Measurements from ENCODE around the gene JAKMIP2. TPM values are rescaled to one million over a fixed set of nuclear protein-coding genes. Genes with fewer than 3 reads are reported as not detected.
A peak's percentile ranks its signal among the peaks of the same experiment; 100 is the strongest.
"Not testable (repeated sequence)": the region's sequence is repeated elsewhere in the genome, so short reads cannot be mapped to it uniquely, and the experiment has no call there.

JAKMIP2 gene
- 0.26 TPM in 2 replicates for polyA plus RNA-seq (2013)

DNA sequence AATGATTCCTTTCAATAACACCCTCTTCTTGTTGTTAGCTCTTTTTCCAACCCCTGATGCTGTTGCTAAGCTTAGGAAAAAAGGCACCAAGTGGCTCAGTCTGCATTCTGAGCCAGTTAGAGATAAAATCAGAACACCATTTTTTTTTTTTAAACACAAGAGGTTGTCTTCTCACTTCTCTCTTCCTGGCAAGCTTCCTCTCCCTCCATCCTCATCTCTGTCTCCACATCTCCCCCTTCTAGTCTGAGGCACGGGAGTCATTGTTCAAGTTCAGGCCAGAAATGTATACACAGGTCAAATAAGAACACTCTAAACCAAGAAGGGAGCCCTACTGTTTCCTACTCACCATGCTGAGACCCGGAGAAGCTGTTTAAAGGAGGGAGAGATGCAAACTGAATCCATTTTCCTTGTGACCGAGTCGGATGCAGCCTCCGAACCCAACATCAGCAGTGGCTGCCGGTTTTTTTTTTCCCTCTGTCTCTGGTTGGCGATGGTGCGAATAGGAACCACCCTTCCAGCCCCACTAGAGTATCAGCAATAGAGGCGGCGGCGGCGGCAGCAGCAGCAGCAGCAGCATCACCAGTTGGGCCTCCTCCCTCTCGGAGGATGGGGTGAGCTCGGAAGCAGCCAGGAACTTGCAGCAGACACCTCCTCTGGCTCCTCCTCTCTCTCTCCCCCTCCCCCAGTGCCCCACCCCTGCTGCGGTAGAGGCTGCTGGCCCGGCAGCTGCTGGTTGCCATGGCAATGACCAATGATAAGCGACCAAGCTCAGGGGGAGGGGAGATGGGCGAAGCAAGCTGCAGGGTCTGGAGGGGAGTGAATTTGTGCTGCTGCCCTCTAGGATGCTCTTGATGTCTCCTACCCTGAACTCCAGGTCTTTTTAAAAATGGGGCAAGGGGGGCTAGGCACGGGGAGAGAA lies at the start of gene JAKMIP2:
JAKMIP2 (minus strand) TSS at position 619 of the 919 bp plus-strand sequence. CDS start 110,922 bp downstream, outside the sequence.
- Histone ChIP-seq H4K8ac (ENCODE audit: low read depth, low read length) (no peak within 1 kb of the TSS), H3K4me3 (ENCODE audit: low read depth, low read length) (no peak within 1 kb of the TSS), H3K27ac (ENCODE audit: low read depth, low read length) (no peak within 1 kb of the TSS), H3K36me3 (ENCODE audit: control insufficient read depth in 1 of 2, insufficient read depth in 2 of 2, low read length in 2 of 2) (no peaks in the 10 kb centered on the region), H2BK120ac (ENCODE audit: insufficient read depth, low read length, poor library complexity) (no peak within 1 kb of the TSS), H2BK5ac (ENCODE audit: low read depth, low read length, poor library complexity) (no peak within 1 kb of the TSS), H3K9me3 (ENCODE audit: insufficient read depth, low read depth, low read length) (no peaks in the 10 kb centered on the region), H4K91ac (ENCODE audit: low read depth, low read length) (no peak within 1 kb of the TSS), H2AFZ (ENCODE audit: insufficient read depth, low read length, poor library complexity) (no peak within 1 kb of the TSS), H3K23ac (ENCODE audit: low read length) (no peak within 1 kb of the TSS), H3K4ac (ENCODE audit: low read depth, low read length) (no peak within 1 kb of the TSS), H3K9ac (ENCODE audit: low read length) (no peak within 1 kb of the TSS), H3K79me1 (ENCODE audit: low read length) (no peaks in the 10 kb centered on the region), H2AK5ac (ENCODE audit: low read length) (no peak within 1 kb of the TSS), H3K4me1 (ENCODE audit: control insufficient read depth in 1 of 2, insufficient read depth in 2 of 2, low read length in 2 of 2) (peaks cover 4 to 5% of the 10 kb centered on the region in 2 experiments), H3K27me3 (ENCODE audit: insufficient read depth, low read length) (no peaks in the 10 kb centered on the region), H3K4me2 (ENCODE audit: low read length) (peak within 1 kb of the TSS; percentile 63), H4K12ac (ENCODE audit: low read depth, low read length) (no peak within 1 kb of the TSS), H3K18ac (ENCODE audit: low read length) (no peak within 1 kb of the TSS), H3K79me2 (ENCODE audit: control insufficient read depth, insufficient read depth, low read length, poor library complexity) (no peaks in the 10 kb centered on the region), H3K14ac (ENCODE audit: low read length) (no peak within 1 kb of the TSS), H2BK12ac (ENCODE audit: low read length) (no peak within 1 kb of the TSS)
- no peak for DNase-seq
- no CpG with 5 or more reads among the region's 19 CpGs for WGBS (ENCODE audit: extremely low coverage, insufficient coverage, insufficient read length)

DNA sequence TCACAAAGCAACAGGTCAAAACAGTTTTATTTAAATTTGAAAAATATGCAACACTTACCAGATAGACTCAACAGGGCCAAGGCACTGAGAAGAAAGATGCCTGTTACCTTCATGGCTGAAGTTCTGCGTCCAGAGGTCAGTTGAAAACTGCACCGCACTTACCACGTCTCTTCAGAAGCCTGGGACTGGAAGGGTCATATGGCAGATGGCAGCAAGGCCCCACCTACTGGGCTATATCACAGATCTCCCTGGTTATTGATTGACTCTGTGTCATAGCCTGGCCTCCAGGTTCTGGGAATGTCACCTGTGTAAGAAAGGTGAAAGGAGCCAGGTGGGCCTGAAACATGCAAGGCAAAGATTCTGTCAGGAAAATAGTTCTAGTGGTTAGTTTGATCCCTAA lies 48.9 kb upstream of the JAKMIP2 start, which contains the start of gene SPINK1:
SPINK1 (minus strand) TSS at position 207 of the 400 bp plus-strand sequence; CDS start at position 113, 94 bp downstream.
- Histone ChIP-seq H2BK120ac (ENCODE audit: insufficient read depth, low read length, poor library complexity) (no peak within 1 kb of the TSS), H3K23ac (ENCODE audit: low read length) (no peak within 1 kb of the TSS), H4K91ac (ENCODE audit: low read depth, low read length) (no peak within 1 kb of the TSS), H3K4me1 (ENCODE audit: control insufficient read depth in 1 of 2, insufficient read depth in 2 of 2, low read length in 2 of 2) (no peaks in the 10 kb centered on the region), H3K4ac (ENCODE audit: low read depth, low read length) (no peak within 1 kb of the TSS), H2AFZ (ENCODE audit: insufficient read depth, low read length, poor library complexity) (no peak within 1 kb of the TSS), H3K27me3 (ENCODE audit: insufficient read depth, low read length) (no peaks in the 10 kb centered on the region), H3K36me3 (ENCODE audit: control insufficient read depth in 1 of 2, insufficient read depth in 2 of 2, low read length in 2 of 2) (no peaks in the 10 kb centered on the region), H3K27ac (ENCODE audit: low read depth, low read length) (no peak within 1 kb of the TSS), H3K79me1 (ENCODE audit: low read length) (no peaks in the 10 kb centered on the region), H3K14ac (ENCODE audit: low read length) (no peak within 1 kb of the TSS), H2AK5ac (ENCODE audit: low read length) (no peak within 1 kb of the TSS), H3K4me3 (ENCODE audit: low read depth, low read length) (no peak within 1 kb of the TSS), H2BK12ac (ENCODE audit: low read length) (no peak within 1 kb of the TSS), H4K12ac (ENCODE audit: low read depth, low read length) (no peak within 1 kb of the TSS), H3K79me2 (ENCODE audit: control insufficient read depth, insufficient read depth, low read length, poor library complexity) (no peaks in the 10 kb centered on the region), H2BK5ac (ENCODE audit: low read depth, low read length, poor library complexity) (no peak within 1 kb of the TSS), H4K8ac (ENCODE audit: low read depth, low read length) (no peak within 1 kb of the TSS), H3K4me2 (ENCODE audit: low read length) (no peak within 1 kb of the TSS), H3K18ac (ENCODE audit: low read length) (no peak within 1 kb of the TSS), H3K9ac (ENCODE audit: low read length) (no peak within 1 kb of the TSS), H3K9me3 (ENCODE audit: insufficient read depth, low read depth, low read length) (no peaks in the 10 kb centered on the region)
- no CpG with 5 or more reads among the region's 3 CpGs for WGBS (ENCODE audit: extremely low coverage, insufficient coverage, insufficient read length)
- DNase-seq: no peak

DNA sequence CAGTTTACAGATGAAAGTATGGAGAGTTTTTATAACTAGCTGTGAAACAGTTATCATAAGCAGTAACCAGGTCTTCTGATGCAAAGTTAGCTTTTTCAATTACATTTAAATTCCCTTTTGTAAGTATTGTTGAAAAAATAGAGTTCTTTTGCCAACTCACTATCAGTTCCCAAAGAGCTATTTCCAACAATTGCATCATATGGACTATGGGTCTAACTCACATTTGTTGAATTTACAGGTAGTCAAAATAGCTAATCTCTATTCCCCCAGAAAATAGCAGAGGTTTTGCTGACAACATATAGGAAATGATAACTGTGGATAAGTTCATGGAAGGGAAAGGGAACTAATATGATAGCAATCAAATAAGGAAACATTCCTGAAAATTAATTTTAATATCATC lies 47.5 kb upstream of the JAKMIP2 start:
- no peak overlapping the region for H2BK120ac ChIP-seq (ENCODE audit: insufficient read depth, low read length, poor library complexity)
- no peaks in the 10 kb centered on the region for H3K79me2 ChIP-seq (ENCODE audit: control insufficient read depth, insufficient read depth, low read length, poor library complexity)
- H2BK12ac ChIP-seq (ENCODE audit: low read length): no peak overlapping the region
- H3K27me3 ChIP-seq (ENCODE audit: insufficient read depth, low read length): no peaks in the 10 kb centered on the region
- no peak overlapping the region for H2AK5ac ChIP-seq (ENCODE audit: low read length)
- no peak overlapping the region for H3K4me2 ChIP-seq (ENCODE audit: low read length)
- H3K9me3 ChIP-seq (ENCODE audit: insufficient read depth, low read depth, low read length): no peaks in the 10 kb centered on the region
- no peak for DNase-seq
- no peak overlapping the region for H2BK5ac ChIP-seq (ENCODE audit: low read depth, low read length, poor library complexity)
- H3K9ac ChIP-seq (ENCODE audit: low read length): no peak overlapping the region
- H3K27ac ChIP-seq (ENCODE audit: low read depth, low read length): no peak overlapping the region
- H4K8ac ChIP-seq (ENCODE audit: low read depth, low read length): no peak overlapping the region
- H3K4me3 ChIP-seq (ENCODE audit: low read depth, low read length): no peak overlapping the region
- H3K4me1 ChIP-seq (ENCODE audit: control insufficient read depth in 1 of 2, insufficient read depth in 2 of 2, low read length in 2 of 2): no peaks in the 10 kb centered on the region
- H3K14ac ChIP-seq (ENCODE audit: low read length): no peak overlapping the region
- H4K12ac ChIP-seq (ENCODE audit: low read depth, low read length): no peak overlapping the region
- no peaks in the 10 kb centered on the region for H3K36me3 ChIP-seq (ENCODE audit: control insufficient read depth in 1 of 2, insufficient read depth in 2 of 2, low read length in 2 of 2)
- no peak overlapping the region for H3K23ac ChIP-seq (ENCODE audit: low read length)
- no peaks in the 10 kb centered on the region for H3K79me1 ChIP-seq (ENCODE audit: low read length)
- H4K91ac ChIP-seq (ENCODE audit: low read depth, low read length): no peak overlapping the region
- no peak overlapping the region for H3K4ac ChIP-seq (ENCODE audit: low read depth, low read length)
- no peak overlapping the region for H2AFZ ChIP-seq (ENCODE audit: insufficient read depth, low read length, poor library complexity)
- no peak overlapping the region for H3K18ac ChIP-seq (ENCODE audit: low read length)

DNA sequence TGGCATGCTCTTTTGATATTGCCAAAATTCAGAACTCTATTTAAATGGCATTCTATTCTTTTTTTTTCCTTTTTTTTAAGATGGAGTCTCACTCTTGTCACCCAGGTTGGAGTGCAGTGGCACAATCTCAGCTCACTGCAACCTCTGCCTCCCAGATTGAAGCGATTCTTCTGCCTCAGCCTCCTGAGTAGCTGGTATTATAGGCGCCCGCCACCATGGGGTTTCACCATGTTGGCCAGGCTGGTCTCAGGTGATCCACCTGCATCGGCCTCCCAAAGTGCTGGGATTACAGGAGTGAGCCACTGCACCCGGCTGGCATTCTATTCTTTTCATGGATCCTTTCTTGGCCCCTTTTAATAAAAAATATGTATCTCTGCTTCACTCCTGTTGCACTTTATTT lies 44.5 kb upstream of the JAKMIP2 start:
- not testable (repeated sequence) for H3K36me3 ChIP-seq (ENCODE audit: control insufficient read depth in 1 of 2, insufficient read depth in 2 of 2, low read length in 2 of 2); H3K4me2 ChIP-seq (ENCODE audit: low read length); H2AFZ ChIP-seq (ENCODE audit: insufficient read depth, low read length, poor library complexity); H3K23ac ChIP-seq (ENCODE audit: low read length); H3K4ac ChIP-seq (ENCODE audit: low read depth, low read length); H3K27me3 ChIP-seq (ENCODE audit: insufficient read depth, low read length); DNase-seq; H3K14ac ChIP-seq (ENCODE audit: low read length); H4K12ac ChIP-seq (ENCODE audit: low read depth, low read length); H2BK5ac ChIP-seq (ENCODE audit: low read depth, low read length, poor library complexity); H3K9ac ChIP-seq (ENCODE audit: low read length); H4K8ac ChIP-seq (ENCODE audit: low read depth, low read length); H3K79me2 ChIP-seq (ENCODE audit: control insufficient read depth, insufficient read depth, low read length, poor library complexity); H2BK12ac ChIP-seq (ENCODE audit: low read length); H2AK5ac ChIP-seq (ENCODE audit: low read length); H3K18ac ChIP-seq (ENCODE audit: low read length); H3K79me1 ChIP-seq (ENCODE audit: low read length); H2BK120ac ChIP-seq (ENCODE audit: insufficient read depth, low read length, poor library complexity); H3K27ac ChIP-seq (ENCODE audit: low read depth, low read length); H4K91ac ChIP-seq (ENCODE audit: low read depth, low read length); H3K9me3 ChIP-seq (ENCODE audit: insufficient read depth, low read depth, low read length); H3K4me3 ChIP-seq (ENCODE audit: low read depth, low read length); H3K4me1 ChIP-seq (ENCODE audit: control insufficient read depth in 1 of 2, insufficient read depth in 2 of 2, low read length in 2 of 2)
- no CpG with 5 or more reads among the region's 5 CpGs for WGBS (ENCODE audit: extremely low coverage, insufficient coverage, insufficient read length)
